ENCODE results near the gene AUTS2.

DNA sequence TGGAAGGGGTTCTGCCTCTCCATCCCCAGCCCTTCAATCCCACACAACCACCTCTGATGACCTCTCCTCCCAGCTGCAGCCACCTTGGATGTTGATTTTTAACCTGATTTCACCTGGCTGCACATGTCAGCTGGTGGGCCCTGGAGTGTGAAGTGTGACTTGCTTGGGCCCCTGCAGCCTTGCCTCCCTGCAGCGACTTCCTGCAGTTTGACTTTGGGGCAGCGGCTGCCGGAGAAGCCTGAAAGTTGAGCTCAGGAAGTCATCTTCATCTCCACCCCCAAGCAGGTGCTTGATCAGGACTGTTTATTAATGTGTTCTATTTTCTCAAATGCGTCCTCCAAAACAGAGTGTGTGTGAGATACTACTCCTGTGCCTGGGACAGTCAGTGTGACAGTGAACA lies 858.4 kb downstream of the AUTS2 start:
- TF ChIP-seq POLR2A (IDR thresholded peaks at IDR 0.05) (no peak), POLR2AphosphoS5 (IDR thresholded peaks at IDR 0.05) (no peak), EP300 (IDR thresholded peaks at IDR 0.05) (no peak)
- TF ChIP-seq, protein P1, sequence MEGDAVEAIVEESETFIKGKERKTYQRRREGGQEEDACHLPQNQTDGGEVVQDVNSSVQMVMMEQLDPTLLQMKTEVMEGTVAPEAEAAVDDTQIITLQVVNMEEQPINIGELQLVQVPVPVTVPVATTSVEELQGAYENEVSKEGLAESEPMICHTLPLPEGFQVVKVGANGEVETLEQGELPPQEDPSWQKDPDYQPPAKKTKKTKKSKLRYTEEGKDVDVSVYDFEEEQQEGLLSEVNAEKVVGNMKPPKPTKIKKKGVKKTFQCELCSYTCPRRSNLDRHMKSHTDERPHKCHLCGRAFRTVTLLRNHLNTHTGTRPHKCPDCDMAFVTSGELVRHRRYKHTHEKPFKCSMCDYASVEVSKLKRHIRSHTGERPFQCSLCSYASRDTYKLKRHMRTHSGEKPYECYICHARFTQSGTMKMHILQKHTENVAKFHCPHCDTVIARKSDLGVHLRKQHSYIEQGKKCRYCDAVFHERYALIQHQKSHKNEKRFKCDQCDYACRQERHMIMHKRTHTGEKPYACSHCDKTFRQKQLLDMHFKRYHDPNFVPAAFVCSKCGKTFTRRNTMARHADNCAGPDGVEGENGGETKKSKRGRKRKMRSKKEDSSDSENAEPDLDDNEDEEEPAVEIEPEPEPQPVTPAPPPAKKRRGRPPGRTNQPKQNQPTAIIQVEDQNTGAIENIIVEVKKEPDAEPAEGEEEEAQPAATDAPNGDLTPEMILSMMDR (IDR thresholded peaks at IDR 0.05) = no peak
